ENCODE measurements around the gene ATE1.
"Not testable (repeated sequence)": the region's sequence is repeated elsewhere in the genome, so short reads cannot be mapped to it uniquely, and the experiment has no call there.

ATE1 gene

GRCh38 chr10:121702351-121703320 lies 225.2 kb downstream of the ATE1 start:
- TF ChIP-seq CTCF (conservative IDR thresholded peaks at IDR 0.05; ENCODE audit: low read depth, low read length) = no peak
- DNase-seq (ENCODE audit: low read depth) = peak; percentile 50
- no peak overlapping the region for H3K4me3 ChIP-seq (ENCODE audit: low read length)

GRCh38 chr10:121700416-121700815 lies 227.4 kb downstream of the ATE1 start:
- H3K4me3 ChIP-seq (ENCODE audit: low read length) = no peak overlapping the region
- TF ChIP-seq CTCF (conservative IDR thresholded peaks at IDR 0.05; ENCODE audit: low read depth, low read length) = no peak
- no peak for DNase-seq (ENCODE audit: low read depth)

- not testable (repeated sequence) for DNase-seq (ENCODE audit: low read depth); H3K4me3 ChIP-seq (ENCODE audit: low read length)
These were observed 228.1 kb downstream of the ATE1 start for GRCh38 chr10:121699703-121700102.

- no peak overlapping the region for H3K4me3 ChIP-seq (ENCODE audit: low read length)
- no peak for TF ChIP-seq CTCF (conservative IDR thresholded peaks at IDR 0.05; ENCODE audit: low read depth, low read length)
- no peak for DNase-seq (ENCODE audit: low read depth)
These were observed 228.9 kb downstream of the ATE1 start for GRCh38 chr10:121698902-121699301.

GRCh38 chr10:121698336-121698735 lies 229.5 kb downstream of the ATE1 start:
- no peak for TF ChIP-seq CTCF (conservative IDR thresholded peaks at IDR 0.05; ENCODE audit: low read depth, low read length)
- no peak overlapping the region for H3K4me3 ChIP-seq (ENCODE audit: low read length)
- DNase-seq (ENCODE audit: low read depth) = peak; percentile 32

GRCh38 chr10:121696854-121697253 lies 231.0 kb downstream of the ATE1 start:
- H3K4me3 ChIP-seq (ENCODE audit: low read length) = no peak overlapping the region
- no peak for DNase-seq (ENCODE audit: low read depth)
- TF ChIP-seq CTCF (conservative IDR thresholded peaks at IDR 0.05; ENCODE audit: low read depth, low read length) = peak; percentile 52

- H3K4me3 ChIP-seq (ENCODE audit: low read length) = no peak overlapping the region
- no peak for DNase-seq (ENCODE audit: low read depth)
- no peak for TF ChIP-seq CTCF (conservative IDR thresholded peaks at IDR 0.05; ENCODE audit: low read depth, low read length)
These were observed 231.9 kb downstream of the ATE1 start for GRCh38 chr10:121695731-121696464.

Data from retinal pigment epithelial cell (primary cell).